ENCODE measurements around the gene AHI1.

AHI1 gene

GRCh38 chr6:135306740-135307420, 190.7 kb downstream of the AHI1 start:
- no peak for TF ChIP-seq EZH2phosphoT487 (IDR thresholded peaks at IDR 0.05; ENCODE audit: low read depth)
- TF ChIP-seq CTCF (IDR thresholded peaks at IDR 0.05; ENCODE audit: low read depth, low read length), result no peak
- Histone ChIP-seq H3K4me3 (ENCODE audit: low read length) (no peak overlapping the region), H3K79me2 (ENCODE audit: low read length) (no peaks in the 10 kb centered on the region), H3K27me3 (ENCODE audit: low read depth, low read length) (no peaks in the 10 kb centered on the region), H3K9me3 (ENCODE audit: insufficient read depth, low read length) (no peaks in the 10 kb centered on the region), H4K20me1 (ENCODE audit: insufficient read depth, low read length) (no peaks in the 10 kb centered on the region), H2AFZ (ENCODE audit: low read depth, low read length) (no peak overlapping the region), H3K9ac (ENCODE audit: low read length) (no peak overlapping the region), H3K36me3 (replicated peaks; ENCODE audit: low read depth, low read length) (no peaks in the 10 kb centered on the region), H3K27ac (ENCODE audit: low read length) (no peak overlapping the region), H3K4me1 (ENCODE audit: low read length) (peaks cover 27% of the 10 kb centered on the region), H3K4me2 (ENCODE audit: low read length) (peak overlapping the region; percentile 20)

GRCh38 chr6:135306166-135306565, 191.4 kb downstream of the AHI1 start:
- Histone ChIP-seq H3K9me3 (ENCODE audit: insufficient read depth, low read length) (no peaks in the 10 kb centered on the region), H3K27ac (ENCODE audit: low read length) (no peak overlapping the region), H2AFZ (ENCODE audit: low read depth, low read length) (no peak overlapping the region), H3K4me1 (ENCODE audit: low read length) (peaks cover 24% of the 10 kb centered on the region), H3K36me3 (replicated peaks; ENCODE audit: low read depth, low read length) (no peaks in the 10 kb centered on the region), H3K4me3 (ENCODE audit: low read length) (no peak overlapping the region), H4K20me1 (ENCODE audit: insufficient read depth, low read length) (no peaks in the 10 kb centered on the region), H3K79me2 (ENCODE audit: low read length) (no peaks in the 10 kb centered on the region), H3K9ac (ENCODE audit: low read length) (no peak overlapping the region), H3K27me3 (ENCODE audit: low read depth, low read length) (no peaks in the 10 kb centered on the region), H3K4me2 (ENCODE audit: low read length) (no peak overlapping the region)
- no peak for TF ChIP-seq CTCF (IDR thresholded peaks at IDR 0.05; ENCODE audit: low read depth, low read length)
- no peak for TF ChIP-seq EZH2phosphoT487 (IDR thresholded peaks at IDR 0.05; ENCODE audit: low read depth)

- Histone ChIP-seq H4K20me1 (ENCODE audit: insufficient read depth, low read length) (no peaks in the 10 kb centered on the region), H3K27me3 (ENCODE audit: low read depth, low read length) (no peaks in the 10 kb centered on the region), H3K9ac (ENCODE audit: low read length) (no peak overlapping the region), H3K9me3 (ENCODE audit: insufficient read depth, low read length) (no peaks in the 10 kb centered on the region), H3K4me2 (ENCODE audit: low read length) (no peak overlapping the region), H3K79me2 (ENCODE audit: low read length) (no peaks in the 10 kb centered on the region), H3K27ac (ENCODE audit: low read length) (no peak overlapping the region), H3K36me3 (replicated peaks; ENCODE audit: low read depth, low read length) (no peaks in the 10 kb centered on the region), H3K4me1 (ENCODE audit: low read length) (peaks cover 21% of the 10 kb centered on the region), H2AFZ (ENCODE audit: low read depth, low read length) (no peak overlapping the region), H3K4me3 (ENCODE audit: low read length) (no peak overlapping the region)
- TF ChIP-seq EZH2phosphoT487 (IDR thresholded peaks at IDR 0.05; ENCODE audit: low read depth) (no peak), CTCF (IDR thresholded peaks at IDR 0.05; ENCODE audit: low read depth, low read length) (no peak)
Observed at GRCh38 chr6:135305684-135306083, 191.9 kb downstream of the AHI1 start.

GRCh38 chr6:135304883-135305282, 192.7 kb downstream of the AHI1 start:
- H2AFZ ChIP-seq (ENCODE audit: low read depth, low read length), result no peak overlapping the region
- TF ChIP-seq EZH2phosphoT487 (IDR thresholded peaks at IDR 0.05; ENCODE audit: low read depth) (no peak), CTCF (IDR thresholded peaks at IDR 0.05; ENCODE audit: low read depth, low read length) (no peak)
- H3K4me1 ChIP-seq (ENCODE audit: low read length), result peaks cover 13% of the 10 kb centered on the region
- H3K4me2 ChIP-seq (ENCODE audit: low read length), result no peak overlapping the region
- H3K79me2 ChIP-seq (ENCODE audit: low read length), result no peaks in the 10 kb centered on the region
- no peak overlapping the region for H3K27ac ChIP-seq (ENCODE audit: low read length)
- H3K27me3 ChIP-seq (ENCODE audit: low read depth, low read length), result no peaks in the 10 kb centered on the region
- no peak overlapping the region for H3K9ac ChIP-seq (ENCODE audit: low read length)
- no peaks in the 10 kb centered on the region for H4K20me1 ChIP-seq (ENCODE audit: insufficient read depth, low read length)
- no peaks in the 10 kb centered on the region for H3K36me3 ChIP-seq (replicated peaks; ENCODE audit: low read depth, low read length)
- H3K4me3 ChIP-seq (ENCODE audit: low read length), result no peak overlapping the region
- no peaks in the 10 kb centered on the region for H3K9me3 ChIP-seq (ENCODE audit: insufficient read depth, low read length)

Measured in OCI-LY3 (cell line).